Suprapubic skin (tissue), 4 donors: ENCODE results near the gene ZDHHC6. TPM values are rescaled to one million over a fixed set of nuclear protein-coding genes. Genes with fewer than 3 reads are reported as not detected.

Source experiments
- DNase-seq, 2 donors: peaks; one replicate each; pipeline ENCODE4 v3.0.0-alpha.2; 2019; ENCODE audit warnings: low spot score in 2 of 2
- H3K27ac ChIP-seq: fragments of 200-600 bp; sonication (generic); one replicate; pipeline ENCODE4 v1.5.1; 2019
- H3K27me3 ChIP-seq: fragments of 200-600 bp; sonication (generic); one replicate; pipeline ENCODE4 v1.5.1; 2019
- H3K36me3 ChIP-seq: fragments of 200-600 bp; sonication (generic); one replicate; pipeline ENCODE4 v1.5.1; 2019
- H3K4me1 ChIP-seq: fragments of 200-600 bp; sonication (generic); one replicate; pipeline ENCODE4 v1.5.1; 2019
- H3K4me3 ChIP-seq: fragments of 200-600 bp; sonication (generic); one replicate; pipeline ENCODE4 v1.5.1; 2019; ENCODE audit warnings: mild to moderate bottlenecking
- H3K9me3 ChIP-seq: fragments of 200-600 bp; sonication (generic); one replicate; pipeline ENCODE4 v1.5.1; 2019
- CTCF ChIP-seq, 2 donors: fragments of 200-600 bp in 1 of 2; fragments of 450-650 bp in 1 of 2; sonication (generic) in 1 of 2; IDR thresholded peaks; one replicate each; pipeline ENCODE4 v1.5.1; 2016 to 2019; ENCODE audit warnings: antibody characterized with exemption in 2 of 2, mild to moderate bottlenecking in 1 of 2, moderate library complexity in 1 of 2
- EP300 ChIP-seq: sonication (generic); formaldehyde crosslinking; IDR thresholded peaks from one replicate; pipeline ENCODE4 v1.6.1; 2017; ENCODE audit warnings: antibody characterized with exemption
- POLR2A ChIP-seq, 2 donors: fragments of 450-650 bp; IDR thresholded peaks; one replicate each; pipeline ENCODE4 v1.6.1; 2017; ENCODE audit warnings: antibody characterized with exemption in 2 of 2, mild to moderate bottlenecking in 2 of 2, moderate library complexity in 2 of 2
- POLR2AphosphoS5 ChIP-seq, 3 donors: sonication (generic); formaldehyde crosslinking; IDR thresholded peaks; one replicate each; pipeline ENCODE4 v1.6.1; 2017; ENCODE audit warnings: antibody characterized with exemption in 3 of 3
- WGBS: methylation state at CpG from one replicate; pipeline ENCODE4 v1.1.5; 2018; 5-methylcytosine and 5-hydroxymethylcytosine counted together
- total RNA-seq, 4 donors: library from RNA; depleted of rRNA; stranded (reverse); fragments of >200 nt; gene quantifications; one replicate each; pipeline ENCODE4 v1.1.0, GENCODE V29; 2016

ZDHHC6 gene
- total RNA-seq, result 10 to 100 TPM; 11.4 to 46.3 (median 15.6) TPM

GRCh38 chr10:112446855-112447619 lies at the start of gene ZDHHC6, which contains the start of gene VTI1A:
ZDHHC6 (minus strand) TSS chr10:112446914; CDS start chr10:112445436, 1,478 bp downstream.
VTI1A (plus strand) TSS chr10:112447215; CDS start chr10:112447374, 159 bp downstream.
- no peak for TF ChIP-seq CTCF (IDR thresholded peaks at IDR 0.05)
- peak in 1 of 2 donors; percentile 54 for TF ChIP-seq POLR2A (IDR thresholded peaks at IDR 0.05)
- no peak for TF ChIP-seq EP300
- peak in 2 of 3 donors; percentile 34 to 56 for TF ChIP-seq POLR2AphosphoS5 (IDR thresholded peaks at IDR 0.05)
- H3K27me3 ChIP-seq, result no peaks in the 10 kb centered on the region
- H3K4me1 ChIP-seq, result peaks cover 40% of the 10 kb centered on the region
- peak within 1 kb of the TSS; percentile 91 for H3K4me3 ChIP-seq
- WGBS, result 0% methylated on average over 36 of the region's 59 CpGs
- H3K27ac ChIP-seq, result peak within 1 kb of the TSS; percentile 90
- DNase-seq, result peak; percentile 91 to 92
- peaks cover 28% of the 10 kb centered on the region for H3K36me3 ChIP-seq
- H3K9me3 ChIP-seq, result no peaks in the 10 kb centered on the region

- H3K27me3 ChIP-seq, result no peaks in the 10 kb centered on the region
- WGBS, result 98% methylated on average over 6 of the region's 6 CpGs
- no peaks in the 10 kb centered on the region for H3K9me3 ChIP-seq
- no peak for DNase-seq
- peaks cover 3% of the 10 kb centered on the region for H3K4me1 ChIP-seq
- TF ChIP-seq EP300 (no peak), POLR2A (IDR thresholded peaks at IDR 0.05) (no peak), POLR2AphosphoS5 (IDR thresholded peaks at IDR 0.05) (no peak), CTCF (IDR thresholded peaks at IDR 0.05) (no peak)
- H3K4me3 ChIP-seq, result no peak overlapping the region
- H3K36me3 ChIP-seq, result no peaks in the 10 kb centered on the region
- no peak overlapping the region for H3K27ac ChIP-seq
Measured at GRCh38 chr10:112492736-112493135, 46.0 kb upstream of the ZDHHC6 start.

GRCh38 chr10:112491144-112491543 lies 44.4 kb upstream of the ZDHHC6 start:
- Histone ChIP-seq H3K4me1 (peaks cover 3% of the 10 kb centered on the region), H3K4me3 (no peak overlapping the region), H3K9me3 (no peaks in the 10 kb centered on the region), H3K36me3 (no peaks in the 10 kb centered on the region), H3K27me3 (no peaks in the 10 kb centered on the region), H3K27ac (no peak overlapping the region)
- no peak for TF ChIP-seq POLR2A (IDR thresholded peaks at IDR 0.05)
- no peak for TF ChIP-seq CTCF (IDR thresholded peaks at IDR 0.05)
- no peak for TF ChIP-seq EP300
- no peak for TF ChIP-seq POLR2AphosphoS5 (IDR thresholded peaks at IDR 0.05)
- no peak for DNase-seq

GRCh38 chr10:112490545-112490944 lies 43.8 kb upstream of the ZDHHC6 start:
- Histone ChIP-seq H3K4me3 (no peak overlapping the region), H3K9me3 (no peaks in the 10 kb centered on the region), H3K27ac (no peak overlapping the region), H3K27me3 (no peaks in the 10 kb centered on the region), H3K4me1 (peaks cover 3% of the 10 kb centered on the region), H3K36me3 (no peaks in the 10 kb centered on the region)
- no peak for TF ChIP-seq POLR2A (IDR thresholded peaks at IDR 0.05)
- TF ChIP-seq POLR2AphosphoS5 (IDR thresholded peaks at IDR 0.05), result no peak
- no peak for TF ChIP-seq EP300
- no peak for TF ChIP-seq CTCF (IDR thresholded peaks at IDR 0.05)
- DNase-seq, result no peak
- 27% methylated on average over 2 of the region's 2 CpGs for WGBS

- H3K4me3 ChIP-seq, result no peak overlapping the region
- no peaks in the 10 kb centered on the region for H3K27me3 ChIP-seq
- H3K9me3 ChIP-seq, result no peaks in the 10 kb centered on the region
- no peak for DNase-seq
- TF ChIP-seq POLR2A (IDR thresholded peaks at IDR 0.05) (no peak), CTCF (IDR thresholded peaks at IDR 0.05) (no peak), EP300 (no peak), POLR2AphosphoS5 (IDR thresholded peaks at IDR 0.05) (no peak)
- H3K4me1 ChIP-seq, result peaks cover 3% of the 10 kb centered on the region
- no peaks in the 10 kb centered on the region for H3K36me3 ChIP-seq
- no peak overlapping the region for H3K27ac ChIP-seq
Measured at GRCh38 chr10:112487964-112488363, 41.2 kb upstream of the ZDHHC6 start.
